OCI-LY7 (cell line): ENCODE data around the gene PGAP6.

Experiments
- EZH2phosphoT487 ChIP-seq: fragments of 200-600 bp; sonication (generic); IDR thresholded peaks from 2 replicates; pipeline ENCODE4 v1.6.1; 2018; ENCODE audit warnings: low read depth, borderline replicate concordance, mild to moderate bottlenecking, mixed run types, antibody characterized with exemption, low read length, moderate library complexity, mixed read lengths
- TF ChIP-seq, protein P1 (sequence below): fragments of 200-600 bp; sonication (generic); conservative IDR thresholded peaks from 2 replicates; pipeline ENCODE4 v1.5.1; 2014; ENCODE audit warnings: mild to moderate bottlenecking, antibody characterized with exemption, low read length, moderate library complexity, mixed read lengths

GRCh38 chr16:381012-381788, 578 bp downstream of the PGAP6 start:
- TF ChIP-seq, protein P1, sequence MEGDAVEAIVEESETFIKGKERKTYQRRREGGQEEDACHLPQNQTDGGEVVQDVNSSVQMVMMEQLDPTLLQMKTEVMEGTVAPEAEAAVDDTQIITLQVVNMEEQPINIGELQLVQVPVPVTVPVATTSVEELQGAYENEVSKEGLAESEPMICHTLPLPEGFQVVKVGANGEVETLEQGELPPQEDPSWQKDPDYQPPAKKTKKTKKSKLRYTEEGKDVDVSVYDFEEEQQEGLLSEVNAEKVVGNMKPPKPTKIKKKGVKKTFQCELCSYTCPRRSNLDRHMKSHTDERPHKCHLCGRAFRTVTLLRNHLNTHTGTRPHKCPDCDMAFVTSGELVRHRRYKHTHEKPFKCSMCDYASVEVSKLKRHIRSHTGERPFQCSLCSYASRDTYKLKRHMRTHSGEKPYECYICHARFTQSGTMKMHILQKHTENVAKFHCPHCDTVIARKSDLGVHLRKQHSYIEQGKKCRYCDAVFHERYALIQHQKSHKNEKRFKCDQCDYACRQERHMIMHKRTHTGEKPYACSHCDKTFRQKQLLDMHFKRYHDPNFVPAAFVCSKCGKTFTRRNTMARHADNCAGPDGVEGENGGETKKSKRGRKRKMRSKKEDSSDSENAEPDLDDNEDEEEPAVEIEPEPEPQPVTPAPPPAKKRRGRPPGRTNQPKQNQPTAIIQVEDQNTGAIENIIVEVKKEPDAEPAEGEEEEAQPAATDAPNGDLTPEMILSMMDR = no peak
- no peak for TF ChIP-seq EZH2phosphoT487
